ENCODE measurements around the gene THBS3. TPM values are rescaled to one million over a fixed set of nuclear protein-coding genes. Genes with fewer than 3 reads are reported as not detected.
A peak's percentile ranks its signal among the peaks of the same experiment; 100 is the strongest.

THBS3 gene
- total and polyA plus RNA-seq, 2 experiments from 2014 or later: 19.8 to 39.9 TPM

- no peak for DNase-seq (ENCODE audit: low spot score)
- Histone ChIP-seq H2AFZ (peak overlapping the region; percentile 58), H3K36me3 (replicated peaks; ENCODE audit: insufficient read depth, low read depth) (no peaks in the 10 kb centered on the region), H3K27me3 (no peaks in the 10 kb centered on the region), H3K9me2 (replicated peaks; ENCODE audit: insufficient read depth) (no peaks in the 10 kb centered on the region), H3K4me3 (peak overlapping the region; percentile 46), H3K27ac (peak overlapping the region; percentile 97), H3K4me1 (ENCODE audit: insufficient read depth) (peaks cover 27% of the 10 kb centered on the region), H3K9me3 (ENCODE audit: low read depth) (no peaks in the 10 kb centered on the region), H4K20me1 (ENCODE audit: insufficient read depth, poor library complexity, severe bottlenecking) (no peaks in the 10 kb centered on the region), H3K79me2 (peaks cover 30% of the 10 kb centered on the region), H3K4me2 (peak overlapping the region; percentile 100)
- TF ChIP-seq EZH2 (IDR thresholded peaks at IDR 0.05; ENCODE audit: borderline replicate concordance) (no peak), EZH2phosphoT487 (IDR thresholded peaks at IDR 0.05; ENCODE audit: low read depth, severe bottlenecking, unreplicated experiment) (no peak)
- TF ChIP-seq, protein P1, sequence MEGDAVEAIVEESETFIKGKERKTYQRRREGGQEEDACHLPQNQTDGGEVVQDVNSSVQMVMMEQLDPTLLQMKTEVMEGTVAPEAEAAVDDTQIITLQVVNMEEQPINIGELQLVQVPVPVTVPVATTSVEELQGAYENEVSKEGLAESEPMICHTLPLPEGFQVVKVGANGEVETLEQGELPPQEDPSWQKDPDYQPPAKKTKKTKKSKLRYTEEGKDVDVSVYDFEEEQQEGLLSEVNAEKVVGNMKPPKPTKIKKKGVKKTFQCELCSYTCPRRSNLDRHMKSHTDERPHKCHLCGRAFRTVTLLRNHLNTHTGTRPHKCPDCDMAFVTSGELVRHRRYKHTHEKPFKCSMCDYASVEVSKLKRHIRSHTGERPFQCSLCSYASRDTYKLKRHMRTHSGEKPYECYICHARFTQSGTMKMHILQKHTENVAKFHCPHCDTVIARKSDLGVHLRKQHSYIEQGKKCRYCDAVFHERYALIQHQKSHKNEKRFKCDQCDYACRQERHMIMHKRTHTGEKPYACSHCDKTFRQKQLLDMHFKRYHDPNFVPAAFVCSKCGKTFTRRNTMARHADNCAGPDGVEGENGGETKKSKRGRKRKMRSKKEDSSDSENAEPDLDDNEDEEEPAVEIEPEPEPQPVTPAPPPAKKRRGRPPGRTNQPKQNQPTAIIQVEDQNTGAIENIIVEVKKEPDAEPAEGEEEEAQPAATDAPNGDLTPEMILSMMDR (IDR thresholded peaks at IDR 0.05; ENCODE audit: poor library complexity): no peak
- WGBS (ENCODE audit: low lambda C conversion rate, missing lambda C conversion rate): 14% methylated on average over 13 of the region's 35 CpGs
Observed at GRCh38 chr1:155254714-155255242, 47.1 kb upstream of the THBS3 start.

- Histone ChIP-seq H3K4me3 (peak overlapping the region; percentile 46), H3K27me3 (no peaks in the 10 kb centered on the region), H2AFZ (peak overlapping the region; percentile 58), H3K36me3 (replicated peaks; ENCODE audit: insufficient read depth, low read depth) (no peaks in the 10 kb centered on the region), H3K9me3 (ENCODE audit: low read depth) (no peaks in the 10 kb centered on the region), H3K4me2 (peak overlapping the region; percentile 100), H3K4me1 (ENCODE audit: insufficient read depth) (peaks cover 27% of the 10 kb centered on the region), H4K20me1 (ENCODE audit: insufficient read depth, poor library complexity, severe bottlenecking) (no peaks in the 10 kb centered on the region), H3K79me2 (peaks cover 25% of the 10 kb centered on the region), H3K9me2 (replicated peaks; ENCODE audit: insufficient read depth) (no peaks in the 10 kb centered on the region), H3K27ac (no peak overlapping the region)
- DNase-seq (ENCODE audit: low spot score): no peak
- 64% methylated on average over 12 of the region's 12 CpGs for WGBS (ENCODE audit: low lambda C conversion rate, missing lambda C conversion rate)
- no peak for TF ChIP-seq EZH2 (IDR thresholded peaks at IDR 0.05; ENCODE audit: borderline replicate concordance)
- TF ChIP-seq EZH2phosphoT487 (IDR thresholded peaks at IDR 0.05; ENCODE audit: low read depth, severe bottlenecking, unreplicated experiment): no peak
- TF ChIP-seq, protein P1 (IDR thresholded peaks at IDR 0.05; ENCODE audit: poor library complexity): no peak
Observed at GRCh38 chr1:155254228-155254713, 46.6 kb upstream of the THBS3 start.

- H3K9me2 ChIP-seq (replicated peaks; ENCODE audit: insufficient read depth): no peaks in the 10 kb centered on the region
- peaks cover 27% of the 10 kb centered on the region for H3K4me1 ChIP-seq (ENCODE audit: insufficient read depth)
- H3K27me3 ChIP-seq: no peaks in the 10 kb centered on the region
- DNase-seq (ENCODE audit: low spot score): no peak
- 64% methylated on average over 5 of the region's 5 CpGs for WGBS (ENCODE audit: low lambda C conversion rate, missing lambda C conversion rate)
- no peak overlapping the region for H3K27ac ChIP-seq
- no peaks in the 10 kb centered on the region for H3K36me3 ChIP-seq (replicated peaks; ENCODE audit: insufficient read depth, low read depth)
- H3K4me2 ChIP-seq: peak overlapping the region; percentile 100
- no peak overlapping the region for H3K4me3 ChIP-seq
- TF ChIP-seq EZH2 (IDR thresholded peaks at IDR 0.05; ENCODE audit: borderline replicate concordance) (no peak), EZH2phosphoT487 (IDR thresholded peaks at IDR 0.05; ENCODE audit: low read depth, severe bottlenecking, unreplicated experiment) (no peak)
- TF ChIP-seq, protein P1 (IDR thresholded peaks at IDR 0.05; ENCODE audit: poor library complexity): no peak
- H4K20me1 ChIP-seq (ENCODE audit: insufficient read depth, poor library complexity, severe bottlenecking): no peaks in the 10 kb centered on the region
- H3K9me3 ChIP-seq (ENCODE audit: low read depth): no peaks in the 10 kb centered on the region
- H3K79me2 ChIP-seq: peaks cover 25% of the 10 kb centered on the region
- no peak overlapping the region for H2AFZ ChIP-seq
Observed at GRCh38 chr1:155253797-155254196, 46.1 kb upstream of the THBS3 start.
